Measurements from ENCODE around the gene C15orf39. TPM values are rescaled to one million over a fixed set of nuclear protein-coding genes. Genes with fewer than 3 reads are reported as not detected.
"Not testable (repeated sequence)": the region's sequence is repeated elsewhere in the genome, so short reads cannot be mapped to it uniquely, and the experiment has no call there.

The C15orf39 gene
- total and polyA plus RNA-seq, 7 donors: 4.9 to 20.2 (median 9.5) TPM

GRCh38 chr15:75235760-75236729, 34.4 kb downstream of the C15orf39 start:
- Histone ChIP-seq H3K27me3 (peaks cover 0 to 54% (median 6%) of the 10 kb centered on the region in 3 donors), H3K4me1 (no peaks in the 10 kb centered on the region), H3K36me3 (no peaks in the 10 kb centered on the region), H3K27ac (no peak overlapping the region), H3K9me3 (no peaks in the 10 kb centered on the region), H3K4me3 (no peak overlapping the region)
- TF ChIP-seq EP300 (IDR thresholded peaks at IDR 0.05) (no peak), POLR2AphosphoS5 (IDR thresholded peaks at IDR 0.05) (no peak), POLR2A (IDR thresholded peaks at IDR 0.05) (no peak), CTCF (IDR thresholded peaks at IDR 0.05) (no peak)
- WGBS, 2 donors: 87 to 89% methylated on average over 11 of the region's 11 CpGs
- DNase-seq: no peak
- intact Hi-C loops (cut with DNase I): no loop called here

- Histone ChIP-seq H3K4me1 (no peaks in the 10 kb centered on the region), H3K36me3 (no peaks in the 10 kb centered on the region), H3K4me3 (no peak overlapping the region), H3K9me3 (no peaks in the 10 kb centered on the region), H3K27ac (no peak overlapping the region), H3K27me3 (peaks cover 0 to 48% (median 6%) of the 10 kb centered on the region in 3 donors)
- peak; percentile 44 for DNase-seq
- TF ChIP-seq CTCF (IDR thresholded peaks at IDR 0.05): no peak
- no peak for TF ChIP-seq EP300 (IDR thresholded peaks at IDR 0.05)
- TF ChIP-seq POLR2AphosphoS5 (IDR thresholded peaks at IDR 0.05): no peak
- 76 to 78% methylated on average over 11 of the region's 11 CpGs for WGBS, 2 donors
- intact Hi-C loops (cut with DNase I): no loop called here
These were observed 35.8 kb downstream of the C15orf39 start for GRCh38 chr15:75237316-75237982.

GRCh38 chr15:75238150-75238549, 36.5 kb downstream of the C15orf39 start:
- 82 to 89% methylated on average over 5 of the region's 5 CpGs for WGBS, 2 donors
- peaks cover 0 to 41% (median 6%) of the 10 kb centered on the region in 3 donors for H3K27me3 ChIP-seq
- no peaks in the 10 kb centered on the region for H3K36me3 ChIP-seq
- no peaks in the 10 kb centered on the region for H3K4me1 ChIP-seq
- intact Hi-C loops (cut with DNase I): no loop called here
- no peak for DNase-seq
- TF ChIP-seq POLR2AphosphoS5 (IDR thresholded peaks at IDR 0.05): no peak
- no peak for TF ChIP-seq CTCF (IDR thresholded peaks at IDR 0.05)
- no peak for TF ChIP-seq EP300 (IDR thresholded peaks at IDR 0.05)
- no peak for TF ChIP-seq POLR2A (IDR thresholded peaks at IDR 0.05)
- H3K9me3 ChIP-seq: no peaks in the 10 kb centered on the region
- H3K27ac ChIP-seq: no peak overlapping the region
- H3K4me3 ChIP-seq: no peak overlapping the region

- H3K9me3 ChIP-seq; H3K27ac ChIP-seq; H3K36me3 ChIP-seq; DNase-seq; H3K4me3 ChIP-seq; H3K4me1 ChIP-seq; intact Hi-C loops (cut with DNase I): not testable (repeated sequence)
- peaks cover 0 to 22% (median 0%) of the 10 kb centered on the region in 3 donors for H3K27me3 ChIP-seq
- WGBS, 2 donors: 87 to 91% methylated on average over 1 of the region's 1 CpG
These were observed 44.1 kb downstream of the C15orf39 start for GRCh38 chr15:75245741-75246140.

GRCh38 chr15:75248991-75249390, 47.3 kb downstream of the C15orf39 start:
- intact Hi-C loops (cut with DNase I); H3K9me3 ChIP-seq; H3K4me1 ChIP-seq; DNase-seq; H3K4me3 ChIP-seq; H3K27ac ChIP-seq; H3K36me3 ChIP-seq: not testable (repeated sequence)
- WGBS, 2 donors: 29 to 72% methylated on average over 6 of the region's 6 CpGs
- peaks cover 0 to 20% (median 0%) of the 10 kb centered on the region in 3 donors for H3K27me3 ChIP-seq
